Measurements from ENCODE around the gene TMEM178A.
"Not testable (repeated sequence)": the region's sequence is repeated elsewhere in the genome, so short reads cannot be mapped to it uniquely, and the experiment has no call there.

The TMEM178A gene

DNA sequence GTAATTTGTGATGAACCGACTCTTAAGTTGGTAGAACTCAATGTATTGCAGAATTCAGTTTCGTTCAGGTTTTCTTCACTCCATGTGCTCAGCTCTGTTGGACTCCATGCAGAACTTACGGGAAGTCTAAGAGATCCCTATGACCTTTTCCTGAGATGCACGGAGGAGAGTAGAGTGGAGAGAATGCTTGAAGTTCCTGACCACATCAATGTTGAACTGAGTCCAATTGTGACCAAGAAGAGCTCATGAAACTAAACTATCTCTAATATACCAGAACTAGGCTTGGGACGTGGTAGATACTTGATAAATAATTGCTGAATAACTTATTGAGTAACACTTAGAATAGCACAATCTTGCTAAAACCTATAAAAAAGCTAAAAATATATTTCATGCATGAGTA lies 47.2 kb downstream of the TMEM178A start:
- DNase-seq (ENCODE audit: low read depth in 2 of 2): no peak

DNA sequence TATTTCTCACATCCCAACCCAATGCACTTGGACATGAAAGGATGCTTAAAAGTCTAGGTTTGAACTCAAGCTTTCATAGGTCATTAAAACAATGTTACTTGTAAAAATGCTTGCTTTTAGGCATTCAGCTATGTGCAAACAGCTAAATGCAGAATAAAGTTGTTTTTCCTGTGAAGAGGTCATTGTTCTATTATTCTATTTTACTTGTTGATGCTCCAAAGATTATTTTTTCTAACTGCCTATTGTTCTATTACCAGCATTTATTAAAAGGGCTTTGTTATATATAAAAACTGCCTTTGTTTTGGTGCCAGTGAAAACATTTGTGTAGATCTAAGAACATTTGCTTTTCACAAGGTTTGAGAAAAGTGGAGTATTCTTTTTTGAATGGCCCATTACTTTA lies 49.4 kb downstream of the TMEM178A start:
- DNase-seq (ENCODE audit: low read depth in 2 of 2): no peak

GRCh38 chr2:39715822-39716221 lies 50.1 kb downstream of the TMEM178A start:
- DNase-seq (ENCODE audit: low read depth in 2 of 2): no peak

DNA sequence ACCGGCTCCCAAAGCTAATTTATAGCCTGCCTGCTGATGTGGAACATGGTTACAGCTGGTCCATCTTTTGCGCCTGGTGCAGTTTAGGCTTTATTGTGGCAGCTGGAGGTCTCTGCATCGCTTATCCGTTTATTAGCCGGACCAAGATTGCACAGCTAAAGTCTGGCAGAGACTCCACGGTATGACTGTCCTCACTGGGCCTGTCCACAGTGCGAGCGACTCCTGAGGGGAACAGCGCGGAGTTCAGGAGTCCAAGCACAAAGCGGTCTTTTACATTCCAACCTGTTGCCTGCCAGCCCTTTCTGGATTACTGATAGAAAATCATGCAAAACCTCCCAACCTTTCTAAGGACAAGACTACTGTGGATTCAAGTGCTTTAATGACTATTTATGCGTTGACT lies 51.4 kb downstream of the TMEM178A start:
- DNase-seq (ENCODE audit: low read depth in 2 of 2): no peak

DNA sequence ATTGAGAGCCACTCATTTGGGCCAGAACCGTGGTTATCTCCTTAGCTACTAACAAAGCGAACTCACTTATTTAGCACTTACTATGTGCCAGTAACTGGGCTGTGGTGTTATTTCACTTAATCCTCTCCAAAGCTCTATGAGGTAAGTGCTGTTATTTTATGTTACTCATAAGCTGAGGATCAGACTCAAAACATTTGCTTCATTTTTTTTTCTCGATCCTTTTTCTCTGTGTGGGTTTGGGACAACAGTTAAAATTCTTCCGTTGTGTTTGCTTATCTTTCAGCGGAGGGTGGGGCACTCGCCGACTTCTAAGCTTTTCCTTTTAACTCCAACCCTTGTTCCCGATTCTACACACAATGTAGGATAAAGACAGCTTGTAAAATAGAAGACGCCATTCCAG lies 52.8 kb downstream of the TMEM178A start:
- DNase-seq (ENCODE audit: low read depth in 2 of 2): no peak

GRCh38 chr2:39719317-39719716 lies 53.6 kb downstream of the TMEM178A start:
- DNase-seq (ENCODE audit: low read depth in 2 of 2): no peak

DNA sequence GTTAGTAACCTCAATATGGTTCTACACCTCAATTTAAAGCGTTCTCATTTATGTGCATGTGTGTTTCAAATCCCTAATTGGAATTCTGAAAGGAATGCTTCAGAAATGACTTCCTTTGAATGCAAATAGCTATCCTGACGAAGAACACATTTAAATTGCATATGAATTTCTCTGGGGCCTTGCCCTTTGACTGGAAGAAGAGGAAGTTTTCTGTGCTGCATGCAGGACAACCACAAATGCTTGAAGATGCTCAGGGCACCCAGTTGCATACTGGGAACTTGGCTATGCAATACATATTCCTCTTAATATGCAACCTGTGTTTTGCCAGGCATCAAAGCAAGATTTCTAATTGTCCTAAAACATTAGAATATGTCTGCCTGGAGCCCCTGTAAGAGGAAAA lies 55.3 kb downstream of the TMEM178A start:
- no peak for DNase-seq (ENCODE audit: low read depth in 2 of 2)

DNA sequence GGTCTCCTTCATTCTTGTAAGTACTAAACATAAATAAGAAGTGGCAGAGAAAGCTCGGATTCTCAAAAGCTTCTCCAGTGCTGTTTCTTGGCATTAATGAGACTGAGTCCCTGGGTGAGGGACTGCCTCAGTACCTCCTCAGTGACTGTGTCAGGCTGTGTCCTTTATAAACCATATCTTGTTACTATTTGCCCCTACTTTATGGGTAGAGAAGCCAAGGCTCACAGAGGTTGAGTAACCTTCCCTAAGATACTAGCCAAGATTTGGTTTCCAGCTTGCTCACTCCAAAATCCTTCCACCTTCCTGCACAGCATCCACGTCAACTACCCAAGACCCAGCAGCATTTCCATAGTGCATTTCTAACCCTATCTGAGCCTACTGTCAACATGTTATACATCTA lies 57.8 kb downstream of the TMEM178A start:
- no peak for DNase-seq (ENCODE audit: low read depth in 2 of 2)

DNA sequence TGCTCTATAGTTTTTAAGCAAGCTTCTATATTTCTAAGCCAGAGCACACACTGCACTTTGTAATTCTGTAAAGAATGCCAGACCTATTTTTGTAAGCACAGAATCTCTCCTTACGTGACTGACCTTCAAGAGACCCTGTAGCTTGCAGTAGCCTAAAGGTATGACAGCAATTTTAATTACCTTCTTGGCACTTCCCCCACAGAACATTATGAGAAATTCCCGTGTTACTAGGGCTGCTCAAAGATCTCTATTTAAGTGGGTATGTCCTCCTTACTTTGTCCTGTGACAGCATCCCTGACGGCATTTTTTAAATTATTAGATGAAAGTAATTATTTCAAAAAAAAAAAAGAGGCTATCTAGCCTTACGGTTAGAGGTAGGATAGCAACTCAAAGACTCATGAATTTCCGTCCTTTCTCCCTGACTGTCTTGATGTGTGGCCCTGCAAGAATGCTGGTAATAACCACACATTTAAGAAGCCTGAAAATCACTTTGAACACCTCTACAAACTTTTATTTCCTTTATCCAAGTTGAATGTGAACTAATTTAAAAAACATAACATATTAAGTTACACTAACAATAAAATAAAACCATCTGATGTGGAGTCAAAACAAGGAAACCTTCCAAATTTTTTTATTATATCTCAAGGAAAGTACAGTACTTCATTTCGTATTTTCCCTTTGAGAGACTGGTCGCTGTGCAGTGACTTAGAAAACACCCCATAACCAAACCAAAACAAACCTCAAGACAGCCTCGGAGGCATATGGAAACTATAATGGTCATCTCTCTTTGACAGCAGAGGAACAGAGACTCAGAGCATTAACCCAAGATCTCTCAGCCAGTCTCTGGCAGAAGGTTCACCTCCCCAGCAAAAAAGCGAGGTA lies 58.5 kb downstream of the TMEM178A start:
- DNase-seq (ENCODE audit: low read depth in 2 of 2): no peak

DNA sequence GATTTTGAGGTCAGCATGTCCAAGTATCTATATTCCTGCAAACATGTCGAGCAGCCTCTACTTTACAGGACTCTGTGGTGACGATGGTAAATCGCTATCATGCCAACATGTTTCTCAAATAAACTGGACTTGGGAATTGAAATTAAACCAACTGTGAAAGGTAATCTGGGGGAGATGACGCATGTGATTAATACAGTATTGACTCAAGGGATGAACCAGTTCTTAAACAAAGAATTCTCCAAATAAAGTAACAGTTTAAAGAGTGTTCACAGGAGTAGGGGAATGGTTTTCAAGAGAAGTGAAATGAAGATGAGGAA lies 59.1 kb downstream of the TMEM178A start:
- DNase-seq (ENCODE audit: low read depth in 2 of 2): no peak

- no peak for DNase-seq (ENCODE audit: low read depth in 2 of 2)
These were observed 59.7 kb downstream of the TMEM178A start for GRCh38 chr2:39725401-39725800.

DNA sequence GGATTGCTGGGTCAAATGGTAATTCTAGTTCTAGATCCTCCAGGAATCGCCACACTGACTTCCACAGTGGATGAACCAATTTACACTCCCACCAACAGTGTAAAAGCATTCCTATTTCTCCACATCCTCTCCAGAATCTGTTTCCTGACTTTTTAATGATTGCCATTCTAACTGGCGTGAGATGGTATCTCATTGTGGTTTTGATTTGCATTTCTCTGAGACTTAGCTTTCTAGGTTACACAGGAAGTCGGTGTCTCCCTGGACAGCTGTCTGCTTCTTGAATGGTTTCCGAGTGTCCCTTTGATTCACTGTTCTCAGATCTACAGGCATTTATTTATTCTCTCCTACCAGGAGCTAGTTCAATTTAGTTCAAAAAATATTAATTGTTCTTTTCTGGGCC lies 62.4 kb downstream of the TMEM178A start:
- DNase-seq (ENCODE audit: low read depth in 2 of 2): not testable (repeated sequence)

DNA sequence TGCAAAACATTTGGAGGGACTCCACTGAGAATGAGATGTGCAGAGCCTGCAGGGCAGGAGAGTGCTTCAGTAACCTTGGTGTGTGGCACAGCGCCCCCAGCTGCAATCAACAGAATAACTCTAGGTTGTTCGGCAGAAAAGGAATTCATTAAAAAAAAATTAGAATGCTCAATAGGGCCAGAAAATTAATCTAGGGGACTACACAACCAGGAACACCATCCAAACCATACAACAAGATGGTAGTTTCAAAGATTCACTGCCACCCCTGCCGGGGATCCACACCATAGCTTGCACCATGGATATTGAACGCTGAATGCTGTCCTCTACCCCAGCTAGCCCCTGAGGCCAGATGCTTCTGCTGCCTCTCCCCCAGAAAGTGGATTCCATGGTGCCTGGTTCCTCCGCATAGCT lies 63.2 kb downstream of the TMEM178A start:
- no peak for DNase-seq (ENCODE audit: low read depth in 2 of 2)

GRCh38 chr2:39730276-39730675 lies 64.6 kb downstream of the TMEM178A start:
- DNase-seq (ENCODE audit: low read depth in 2 of 2): no peak

- no peak for DNase-seq (ENCODE audit: low read depth in 2 of 2)
These were observed 65.1 kb downstream of the TMEM178A start for GRCh38 chr2:39730685-39731302.

DNA sequence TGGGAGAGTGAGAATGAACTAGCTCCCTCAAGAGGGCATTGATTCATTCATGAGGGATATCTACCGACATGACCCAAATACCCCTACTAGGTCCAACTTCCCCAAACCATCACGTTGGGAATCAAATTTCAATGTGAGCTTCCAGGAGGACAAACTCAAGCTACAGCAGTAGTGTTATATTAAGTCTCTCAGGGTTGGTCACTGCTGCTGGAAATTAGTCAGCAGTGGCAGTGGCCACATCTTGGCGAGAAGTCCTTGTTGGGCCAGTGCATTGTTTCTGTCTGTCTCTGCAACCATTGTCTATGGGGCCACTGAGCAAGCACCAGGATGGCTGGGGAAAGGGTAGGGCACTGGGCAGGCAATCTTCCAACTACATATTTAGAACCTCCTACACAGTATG lies 65.8 kb downstream of the TMEM178A start:
- DNase-seq (ENCODE audit: low read depth in 2 of 2): no peak

- DNase-seq (ENCODE audit: low read depth in 2 of 2): no peak
These were observed 66.8 kb downstream of the TMEM178A start for GRCh38 chr2:39732482-39732881.

DNA sequence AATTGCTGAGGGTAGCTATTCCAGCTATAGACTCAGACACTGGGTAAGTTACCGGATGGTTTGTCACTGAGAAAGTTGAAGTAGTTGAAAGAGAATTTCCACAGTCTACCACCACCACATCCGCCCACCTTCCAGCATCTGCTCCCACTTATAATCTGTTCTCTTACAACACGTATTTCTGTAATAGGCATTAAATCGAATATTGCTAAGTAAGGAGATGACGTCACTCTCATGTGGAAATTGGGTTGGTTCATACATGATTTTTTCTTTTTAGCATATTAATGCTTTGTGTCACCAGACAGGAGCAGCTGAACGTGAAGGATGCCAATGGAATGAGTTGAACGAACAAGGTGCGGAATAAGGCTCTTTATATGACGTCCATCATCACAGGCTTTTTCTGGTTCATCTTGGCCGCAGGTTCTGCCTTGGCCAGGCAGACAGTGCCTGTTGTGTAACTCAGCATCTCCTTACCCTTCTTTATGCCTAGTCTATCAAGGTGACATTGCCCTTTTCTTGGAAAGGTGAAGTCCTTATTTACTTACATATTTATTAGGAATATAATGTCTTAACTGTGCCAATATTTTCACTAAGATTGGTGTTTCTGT lies 67.5 kb downstream of the TMEM178A start:
- no peak for DNase-seq (ENCODE audit: low read depth in 2 of 2)

DNA sequence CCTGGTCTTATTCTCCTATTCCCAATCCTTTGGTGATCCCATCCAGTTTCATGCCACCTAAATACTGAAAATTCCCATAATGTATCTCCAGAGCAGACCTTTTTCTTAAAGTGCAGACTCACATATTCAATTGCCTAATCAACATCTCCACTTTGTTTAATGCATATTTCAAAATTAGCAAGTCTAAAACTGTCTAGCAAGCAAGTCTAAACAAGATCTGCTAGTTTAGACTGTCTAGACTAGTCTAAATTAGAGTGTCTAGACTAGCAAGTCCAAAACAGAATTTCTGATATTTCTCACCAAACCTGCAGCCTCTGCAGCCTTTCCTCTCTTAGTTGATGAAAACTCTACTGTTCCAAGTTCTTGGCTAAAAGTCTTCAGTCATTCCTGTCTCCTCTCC lies 68.7 kb downstream of the TMEM178A start:
- no peak for DNase-seq (ENCODE audit: low read depth in 2 of 2)

DNA sequence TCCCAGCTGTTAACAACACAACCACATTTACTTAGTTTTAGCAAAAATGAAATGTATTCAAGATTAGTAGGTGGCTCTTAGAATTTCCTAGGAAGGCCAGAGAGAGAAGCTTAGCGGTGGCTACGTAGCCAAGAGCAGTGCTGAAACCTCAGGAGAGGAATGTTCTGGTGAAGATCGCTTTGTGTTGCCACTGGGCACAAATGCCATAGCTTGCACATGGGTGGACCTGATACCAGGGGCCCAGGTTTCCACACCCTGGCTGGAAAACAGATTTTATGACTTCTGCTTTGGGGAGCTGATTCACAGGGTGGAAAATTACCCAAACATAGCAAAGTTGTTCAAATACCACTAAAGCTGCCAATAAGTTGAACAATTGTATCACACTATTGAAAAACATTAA lies 69.9 kb downstream of the TMEM178A start:
- DNase-seq (ENCODE audit: low read depth in 2 of 2): no peak

DNA sequence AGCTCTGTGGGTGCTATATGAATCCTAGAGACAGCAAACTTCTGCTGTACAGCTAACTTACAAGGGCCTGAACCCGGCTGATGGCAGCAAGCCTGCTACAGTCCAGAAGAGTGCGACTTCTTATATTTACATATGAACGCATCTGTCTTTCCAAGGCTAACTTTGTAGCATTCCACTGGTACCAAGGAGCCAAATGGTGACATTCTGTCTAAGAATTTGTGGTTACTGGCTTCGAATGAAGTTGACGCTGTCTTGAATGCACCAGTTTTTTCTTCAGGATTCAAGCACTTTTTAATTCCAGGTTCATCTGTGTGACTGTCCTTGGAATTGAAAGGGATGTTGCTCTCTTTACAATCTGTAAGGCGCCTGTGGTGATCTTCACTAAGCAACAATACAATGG lies 70.9 kb downstream of the TMEM178A start:
- no peak for DNase-seq (ENCODE audit: low read depth in 2 of 2)

GRCh38 chr2:39737661-39738060 lies 71.9 kb downstream of the TMEM178A start:
- DNase-seq (ENCODE audit: low read depth in 2 of 2): no peak

DNA sequence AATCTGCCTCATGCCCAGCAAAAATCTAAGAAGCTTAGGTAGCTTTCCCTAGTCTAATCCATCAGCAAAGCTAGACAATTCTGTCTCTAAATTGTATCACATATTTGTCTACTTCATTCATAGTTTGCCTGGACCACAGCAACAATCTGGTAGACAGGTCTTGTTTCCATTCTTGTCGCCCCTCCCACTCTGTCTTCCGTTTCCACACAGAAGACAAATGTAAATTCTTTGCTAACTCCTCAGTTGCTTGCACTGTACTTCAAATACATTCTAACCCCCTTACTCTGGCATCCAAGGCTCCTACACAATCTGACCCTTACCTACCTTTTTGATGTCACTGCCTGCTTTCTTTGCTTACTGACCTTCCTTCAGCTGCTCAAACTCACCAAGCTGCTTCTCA lies 73.2 kb downstream of the TMEM178A start:
- DNase-seq (ENCODE audit: low read depth in 2 of 2): no peak
